Fibroblast of peridontal ligament (primary cell): ENCODE results near the gene DDX51.
"Not testable (repeated sequence)": the region's sequence is repeated elsewhere in the genome, so short reads cannot be mapped to it uniquely, and the experiment has no call there.

ENCODE experiments used
- DNase-seq: peaks from one replicate; pipeline ENCODE4 v3.0.0-alpha.2; 2010; ENCODE audit errors: extremely low read depth

Gene DDX51

DNA sequence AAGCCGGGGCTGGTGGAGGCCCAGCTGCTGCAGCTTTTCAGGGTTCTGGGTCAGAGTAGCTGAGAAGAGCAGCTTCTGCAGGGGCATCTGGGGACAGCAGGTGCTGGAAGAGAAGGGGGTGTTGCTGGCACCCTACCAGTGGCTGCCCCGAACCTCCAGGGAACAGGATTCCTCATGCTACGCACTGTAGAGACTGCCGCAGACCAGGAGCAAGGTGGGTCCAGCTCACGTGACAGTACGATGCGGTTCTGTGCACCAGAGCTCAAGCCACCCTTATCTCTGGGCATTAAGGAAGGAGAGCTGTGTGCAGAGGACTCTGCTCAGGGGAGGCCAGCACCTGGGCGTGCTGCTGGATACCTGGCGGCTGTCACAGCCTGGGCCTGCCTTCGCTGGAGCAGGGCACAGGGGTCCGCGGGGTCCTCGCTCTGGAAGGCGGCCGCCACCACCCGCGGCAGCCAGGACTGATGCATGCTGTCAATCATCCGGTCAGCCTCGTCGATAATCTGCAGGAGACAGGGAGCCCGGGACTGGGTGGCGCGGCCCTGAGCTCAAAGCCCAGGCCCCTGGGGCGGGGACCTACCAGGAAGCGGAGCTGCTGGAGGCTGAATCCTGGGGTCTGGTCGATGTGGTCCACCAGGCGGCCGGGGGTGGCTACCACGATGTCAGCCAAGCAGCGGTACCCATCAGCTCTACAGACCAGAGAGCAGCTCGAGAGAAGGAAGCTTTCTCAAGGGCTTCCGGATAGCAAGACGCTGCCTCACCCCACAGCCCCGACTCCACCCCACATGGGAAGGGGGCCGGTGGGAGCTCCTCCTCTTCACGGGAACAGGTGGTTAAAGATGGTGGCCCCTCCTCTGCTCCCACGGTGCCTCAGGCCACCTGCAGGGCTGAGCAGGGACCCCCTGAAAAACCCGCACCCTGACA, 2.9 kb downstream of the DDX51 start:
- DNase-seq = no peak

DNA sequence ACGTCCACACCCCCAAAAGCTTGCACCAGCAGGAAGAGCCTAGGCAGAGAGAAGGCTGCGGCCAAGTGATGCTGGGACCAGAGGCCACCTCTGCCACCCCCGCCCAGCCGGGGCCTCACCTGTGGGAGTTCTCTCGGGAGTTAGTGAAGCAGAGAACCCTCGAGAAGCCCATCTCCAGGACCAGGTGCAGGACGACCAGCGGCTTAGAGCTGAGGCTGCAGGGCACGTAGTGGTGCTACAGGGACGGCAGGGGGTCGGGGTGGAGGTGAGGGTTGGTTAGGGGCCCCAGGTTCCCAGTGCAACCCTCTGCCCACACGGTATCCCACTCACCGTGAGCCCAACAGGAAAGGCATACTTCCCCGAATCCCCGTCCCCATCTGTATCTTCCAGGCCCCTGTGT, 3.6 kb downstream of the DDX51 start:
- DNase-seq = no peak

DNA sequence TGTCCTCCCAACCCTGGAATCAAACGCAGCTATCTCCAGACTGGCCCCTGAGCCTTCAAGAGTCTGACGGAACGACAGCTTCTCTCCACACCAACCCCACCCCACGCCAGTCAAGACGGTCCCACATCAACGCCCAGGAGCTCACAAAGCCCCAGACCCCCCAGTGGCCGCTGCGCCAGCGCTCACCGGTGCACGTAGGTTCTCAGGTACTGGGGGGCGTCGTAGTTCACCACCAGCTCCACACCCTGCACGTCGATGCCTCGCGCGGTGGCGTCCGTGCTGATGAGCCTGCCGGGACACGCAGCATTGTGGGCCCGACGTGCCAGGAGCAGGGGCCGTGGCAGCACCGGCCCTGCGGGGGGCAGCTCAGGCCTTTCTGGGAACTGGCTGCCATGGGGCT, 4.2 kb downstream of the DDX51 start:
- DNase-seq = no peak

DNA sequence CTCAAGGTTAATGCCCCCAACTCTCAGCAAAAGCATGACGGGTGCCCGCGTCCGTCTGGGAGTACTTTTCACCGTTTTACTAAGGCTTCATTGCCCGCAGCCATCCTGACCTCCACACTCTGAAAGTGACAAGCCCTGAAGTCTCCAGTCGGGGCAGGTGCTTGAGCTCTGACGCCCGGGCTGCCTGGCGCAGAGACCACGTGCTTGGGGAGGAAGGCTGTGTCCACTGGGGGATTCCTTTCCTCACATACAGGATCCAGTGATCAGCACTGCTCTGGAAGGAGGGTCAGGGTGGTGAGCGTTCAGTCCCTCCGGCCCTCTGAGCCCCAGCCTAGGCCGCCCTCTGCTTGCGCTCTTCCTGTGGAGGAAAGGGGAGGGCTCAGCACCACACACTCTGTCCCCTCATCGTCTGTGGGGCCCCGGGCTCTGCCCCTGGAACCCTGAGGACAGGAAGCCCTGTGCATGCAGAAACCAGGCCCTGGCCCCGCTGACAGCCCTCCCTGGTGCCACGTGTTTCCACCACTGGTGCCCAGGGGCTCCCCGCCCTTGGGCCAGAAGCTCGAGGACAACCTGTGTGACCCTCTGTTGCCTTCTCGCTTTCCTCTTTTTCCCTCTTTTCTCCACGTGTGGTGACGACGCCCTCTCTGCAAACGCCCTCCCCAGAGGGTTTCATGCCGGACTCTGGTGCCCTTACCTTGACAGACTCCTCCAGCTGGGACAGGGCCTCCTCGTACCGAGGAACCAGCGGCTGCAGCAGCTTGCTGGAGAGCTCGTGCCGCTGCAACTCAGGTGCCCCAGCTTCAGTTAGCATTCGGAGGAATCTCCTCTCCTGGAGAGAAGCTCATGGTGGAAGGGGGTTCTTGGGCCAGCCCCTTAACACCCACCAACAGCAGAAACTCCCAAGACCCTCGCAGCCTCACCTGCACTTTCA, 4.9 kb downstream of the DDX51 start:
- DNase-seq = no peak

DNA sequence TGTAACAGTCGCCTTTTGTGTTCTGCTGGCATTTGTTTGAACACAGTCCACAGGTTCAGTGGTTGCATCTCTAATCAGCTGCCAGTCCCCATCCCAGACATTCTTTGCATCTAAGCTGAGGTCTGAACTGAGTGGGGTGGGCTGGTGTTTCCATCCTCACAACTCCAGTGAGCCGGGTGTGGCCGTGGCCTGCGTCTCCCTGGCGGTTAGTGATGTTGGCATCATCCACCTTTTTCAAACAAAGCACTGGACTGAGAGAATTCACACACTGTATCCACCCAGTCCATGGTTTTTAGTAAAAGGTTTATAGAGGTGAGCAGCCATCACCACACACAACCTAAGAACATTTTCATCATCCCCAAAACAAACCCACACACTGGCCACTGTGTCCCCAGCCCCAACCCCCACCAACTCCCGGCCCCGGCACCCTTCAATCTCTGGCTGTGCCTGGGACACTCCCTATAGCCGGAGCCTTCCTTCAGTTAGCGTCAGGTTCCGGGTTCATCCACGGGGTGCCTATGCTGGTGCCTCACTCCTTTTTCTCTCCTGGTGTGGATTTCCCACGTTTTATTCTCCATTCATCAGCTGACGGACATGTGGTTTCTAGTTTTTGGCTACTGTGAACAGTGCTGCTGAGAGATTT, 6.5 kb downstream of the DDX51 start:
- no peak for DNase-seq

DNA sequence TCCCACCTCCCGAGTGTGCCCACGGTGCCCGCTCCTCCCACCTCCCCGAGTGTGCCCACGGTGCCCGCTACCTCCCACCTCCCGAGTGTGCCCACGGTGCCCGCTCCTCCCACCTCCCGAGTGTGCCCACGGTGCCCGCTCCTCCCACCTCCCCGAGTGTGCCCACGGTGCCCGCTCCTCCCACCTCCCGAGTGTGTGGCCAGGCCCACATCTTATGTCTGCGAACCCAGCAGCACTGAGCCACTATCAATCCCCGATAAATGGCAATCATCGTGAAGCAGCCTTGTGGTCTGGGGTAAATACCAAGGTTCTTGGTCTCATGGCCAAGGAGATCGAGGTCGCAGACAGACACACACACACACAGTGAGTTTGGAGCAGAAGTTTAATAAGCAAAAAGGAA, 7.9 kb downstream of the DDX51 start:
- DNase-seq = not testable (repeated sequence)

DNA sequence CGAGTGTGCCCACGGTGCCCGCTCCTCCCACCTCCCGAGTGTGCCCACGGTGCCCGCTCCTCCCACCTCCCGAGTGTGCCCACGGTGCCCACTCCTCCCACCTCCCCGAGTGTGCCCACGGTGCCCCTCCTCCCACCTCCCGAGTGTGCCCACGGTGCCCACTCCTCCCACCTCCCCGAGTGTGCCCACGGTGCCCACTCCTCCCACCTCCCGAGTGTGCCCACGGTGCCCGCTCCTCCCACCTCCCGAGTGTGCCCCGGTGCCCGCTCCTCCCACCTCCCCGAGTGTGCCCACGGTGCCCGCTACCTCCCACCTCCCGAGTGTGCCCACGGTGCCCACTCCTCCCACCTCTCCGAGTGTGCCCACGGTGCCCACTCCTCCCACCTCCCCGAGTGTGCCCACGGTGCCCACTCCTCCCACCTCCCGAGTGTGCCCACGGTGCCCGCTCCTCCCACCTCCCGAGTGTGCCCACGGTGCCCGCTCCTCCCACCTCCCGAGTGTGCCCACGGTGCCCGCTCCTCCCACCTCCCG, 9.4 kb downstream of the DDX51 start:
- DNase-seq = not testable (repeated sequence)

DNA sequence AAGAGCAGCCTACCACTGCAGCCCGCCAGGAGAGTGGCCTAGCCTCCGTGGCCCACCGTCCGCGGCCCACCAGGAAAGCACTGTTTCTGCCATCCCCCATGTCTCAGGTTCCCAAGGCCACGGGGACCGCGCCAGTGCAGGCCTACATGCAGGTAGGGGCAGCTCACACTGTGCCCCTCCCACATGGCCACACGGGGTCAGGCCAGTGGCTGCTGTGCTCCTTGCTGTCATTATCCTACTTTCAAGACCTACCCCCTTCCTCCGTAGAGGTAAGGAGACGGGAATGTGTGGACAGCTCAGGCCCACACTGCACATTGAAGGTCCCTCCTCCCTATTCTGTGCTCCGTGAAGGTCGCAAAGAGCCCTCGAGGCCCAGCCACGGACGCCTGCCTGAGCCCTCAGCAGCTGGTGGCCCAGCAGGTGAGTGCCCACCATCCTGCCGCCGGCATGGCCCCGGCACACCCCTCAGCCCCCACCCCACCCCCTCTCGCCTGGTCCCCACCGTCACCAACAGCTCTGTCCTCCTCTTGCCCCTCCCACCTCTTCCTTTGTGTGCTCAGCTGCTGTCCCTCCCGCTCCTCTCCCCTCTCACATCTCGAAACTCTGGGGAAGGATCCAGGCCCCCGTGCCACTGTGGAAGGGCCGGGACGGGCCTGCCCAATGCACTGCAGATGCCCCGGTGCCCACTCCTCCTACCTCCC, 10.0 kb downstream of the DDX51 start:
- no peak for DNase-seq

DNA sequence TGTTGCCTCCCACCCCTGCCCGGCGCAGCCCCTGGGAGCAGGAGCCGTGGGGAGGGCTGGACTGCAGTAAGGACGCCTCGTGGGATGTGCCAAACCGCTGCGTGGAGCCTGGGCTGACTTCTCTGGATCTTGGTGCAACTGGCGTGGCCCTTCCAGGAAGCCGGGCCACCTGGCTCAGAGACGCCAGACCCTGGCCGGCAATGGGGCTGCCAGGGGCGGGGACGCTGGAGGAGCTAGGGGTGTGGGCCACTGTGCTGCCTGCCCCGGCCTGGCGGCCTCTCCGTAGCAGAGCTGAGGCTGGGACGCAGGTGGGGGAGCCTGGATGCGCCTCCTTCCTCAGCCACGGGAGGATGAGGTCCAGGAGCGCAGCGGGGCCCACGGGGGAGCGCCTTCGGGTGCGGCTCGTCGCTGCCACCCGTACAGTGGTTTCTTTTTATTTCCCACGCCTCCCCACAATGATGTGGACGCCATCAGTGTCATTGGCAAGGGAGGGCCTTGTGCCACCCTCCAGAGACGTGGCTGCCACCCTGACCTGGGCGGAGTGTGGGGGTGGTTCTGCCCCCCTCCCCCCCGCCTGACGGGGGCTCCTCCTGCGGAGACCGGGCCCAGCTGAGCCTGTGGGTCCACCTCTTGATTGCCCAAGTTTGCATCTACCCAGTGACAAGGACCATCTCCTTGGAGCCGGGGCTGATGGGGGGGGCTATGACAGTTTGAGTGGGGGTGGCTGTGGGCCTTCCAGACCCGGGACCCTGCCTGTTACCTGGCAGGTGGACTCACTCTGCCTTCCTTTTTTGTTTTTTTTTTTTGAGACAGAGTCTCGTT, 11.3 kb downstream of the DDX51 start:
- DNase-seq = no peak

DNA sequence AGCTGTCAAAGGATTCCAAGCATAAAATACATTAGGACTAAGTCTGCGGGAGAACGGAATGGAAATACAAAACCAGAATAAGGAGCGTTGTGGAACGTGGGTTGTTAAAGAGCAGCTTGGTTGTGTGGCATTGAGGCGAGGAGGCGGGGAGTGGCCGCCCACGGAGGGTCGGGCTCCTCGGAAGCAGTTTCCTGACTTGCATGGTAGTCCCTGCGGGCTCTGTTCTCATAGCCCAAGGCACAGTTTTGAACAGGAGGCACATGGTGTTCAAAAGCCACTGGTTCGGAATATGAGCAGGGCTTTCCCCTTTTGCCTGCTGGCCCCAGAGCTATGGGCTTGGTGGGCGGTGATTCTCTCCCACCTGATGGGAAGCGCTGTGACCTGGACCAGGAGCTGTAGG, 12.2 kb downstream of the DDX51 start:
- DNase-seq = no peak

GRCh38 chr12:132131229-132131628, 12.9 kb downstream of the DDX51 start:
- DNase-seq = no peak

DNA sequence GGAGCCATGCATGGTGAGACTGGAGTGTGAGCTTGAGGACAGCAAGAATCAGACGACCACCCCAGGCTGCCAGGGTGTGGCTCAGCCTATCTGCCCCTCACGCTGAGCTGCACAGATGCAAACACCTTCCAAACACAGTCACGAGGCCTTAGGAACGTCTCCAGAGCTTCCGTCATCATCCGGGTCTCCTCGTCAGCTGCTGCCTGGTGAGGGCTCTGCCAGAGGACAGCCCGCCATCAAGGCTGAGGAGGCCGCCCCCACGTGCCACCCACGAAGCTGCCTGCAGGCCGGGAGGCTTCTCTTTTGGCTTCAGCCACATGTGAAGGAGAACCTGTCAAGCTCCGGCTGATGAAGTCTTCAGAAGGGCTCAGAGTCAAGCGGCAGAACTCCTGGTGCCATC, 13.4 kb downstream of the DDX51 start:
- no peak for DNase-seq

DNA sequence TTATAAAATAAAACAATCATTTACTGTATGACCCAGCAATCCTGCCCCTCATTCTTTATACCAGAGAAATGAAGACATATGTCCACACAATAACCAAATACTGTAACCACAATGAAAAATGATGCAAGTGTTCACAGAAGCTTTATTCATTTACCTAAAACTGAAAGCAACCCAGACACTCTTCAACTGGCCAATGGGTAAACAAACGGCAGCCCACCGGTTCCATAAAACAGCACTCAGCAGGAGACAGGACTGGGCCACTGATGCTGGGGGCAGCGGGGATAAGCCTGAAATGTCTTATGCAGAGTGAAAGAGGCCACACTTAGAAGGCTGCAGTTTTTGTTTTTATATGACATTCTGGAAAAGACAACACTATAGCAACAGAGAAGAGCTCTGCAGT, 15.1 kb downstream of the DDX51 start:
- DNase-seq = no peak

GRCh38 chr12:132127041-132127440, 17.1 kb downstream of the DDX51 start:
- no peak for DNase-seq

DNA sequence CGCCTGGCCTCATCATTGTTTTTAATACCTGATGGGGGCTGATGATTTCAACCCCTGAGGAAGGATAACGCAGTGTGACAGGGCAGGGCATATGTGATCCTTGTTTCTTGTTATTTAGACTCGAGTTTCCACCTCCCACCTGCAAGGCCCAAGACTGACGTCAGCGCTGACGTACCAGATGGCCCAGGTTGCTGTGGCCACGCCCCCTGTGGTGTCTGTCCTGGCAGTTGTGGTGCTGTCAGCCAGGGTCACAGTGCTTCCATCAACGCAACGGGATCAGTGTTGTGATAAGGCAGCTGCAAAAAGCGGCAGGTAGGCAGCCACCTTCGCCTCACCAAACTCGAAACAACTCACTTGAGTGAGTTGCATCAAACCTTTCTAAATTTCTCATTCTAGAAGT, 18.4 kb downstream of the DDX51 start:
- DNase-seq = no peak

- DNase-seq = no peak
Observed at GRCh38 chr12:132124766-132125425, 19.2 kb downstream of the DDX51 start.

DNA sequence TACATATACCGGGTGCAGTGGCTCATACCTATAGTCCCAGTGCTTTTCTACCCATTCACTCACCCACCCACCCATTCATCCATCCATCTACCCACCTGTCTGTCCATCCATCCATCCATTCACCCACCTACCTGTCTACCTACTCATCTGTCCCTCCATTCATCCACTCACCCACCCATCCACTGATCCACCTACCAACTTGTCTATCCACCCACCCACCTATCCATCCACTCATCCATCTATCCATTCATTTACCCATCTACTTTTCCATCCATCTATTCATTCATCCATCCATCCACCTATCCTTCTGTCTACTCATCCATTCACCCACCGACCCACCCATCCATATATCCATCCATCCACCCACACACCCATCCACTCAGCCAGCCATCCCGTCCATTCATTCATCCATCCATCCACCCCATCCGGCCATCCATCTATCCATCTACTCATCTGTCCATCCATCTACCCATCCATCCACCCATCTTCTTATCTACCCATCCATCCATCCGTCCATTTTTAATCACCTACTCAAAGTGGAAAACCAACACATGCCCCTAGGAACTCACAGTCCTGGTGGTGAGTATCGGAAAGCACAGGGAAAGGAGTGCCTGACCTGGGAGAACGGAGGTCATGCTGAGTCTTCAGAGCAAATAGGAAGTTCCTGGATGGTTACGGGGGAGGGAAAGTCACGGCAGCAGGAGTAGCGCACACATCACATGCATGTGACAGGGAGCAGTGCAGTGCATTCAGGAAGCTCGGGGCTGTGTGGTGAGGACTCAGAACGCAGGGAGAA, 20.0 kb downstream of the DDX51 start:
- no peak for DNase-seq

- DNase-seq = no peak
Observed at GRCh38 chr12:132121283-132121682, 22.8 kb downstream of the DDX51 start.

DNA sequence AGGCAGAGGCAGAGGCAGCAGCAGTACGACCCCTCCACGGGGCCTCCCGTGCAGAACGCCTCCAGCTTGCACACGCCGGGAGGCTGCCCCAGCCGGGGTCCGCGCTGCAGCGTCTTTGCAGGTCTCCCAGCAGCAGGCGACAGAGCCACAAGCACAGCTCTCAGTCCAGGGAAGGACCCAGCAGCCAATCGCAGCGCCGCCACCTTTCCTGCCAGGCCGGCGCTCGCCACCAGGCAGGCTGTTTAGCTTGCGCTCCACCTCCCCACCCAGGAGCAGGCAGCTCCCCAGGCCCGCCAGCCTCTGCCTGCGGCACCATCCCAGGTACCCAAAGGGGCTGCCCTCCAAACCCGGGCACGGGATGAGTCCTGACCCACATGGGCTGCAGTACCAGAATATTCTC, 25.2 kb downstream of the DDX51 start:
- DNase-seq = no peak
